ENCODE results near the gene APBA2.

GRCh38 chr15:28914046-28914445 lies 28.3 kb downstream of the APBA2 start:
- TF ChIP-seq POLR2AphosphoS5 (IDR thresholded peaks at IDR 0.05) (no peak), POLR2A (IDR thresholded peaks at IDR 0.05) (no peak), CTCF (IDR thresholded peaks at IDR 0.05) (no peak)
